HEK293 (cell line): ENCODE measurements around the gene BTNL9.

ENCODE experiments used
- MYNN ChIP-seq: fragments of 450-650 bp; formaldehyde crosslinking; IDR thresholded peaks from 2 replicates; pipeline ENCODE4 v1.5.1; 2016; ENCODE audit warnings: missing biosample characterization, missing genetic modification characterization, borderline replicate concordance
- SCRT1 ChIP-seq: fragments of 450-650 bp; formaldehyde crosslinking; IDR thresholded peaks from 2 replicates; pipeline ENCODE4 v1.5.1; 2016; ENCODE audit warnings: missing biosample characterization, missing genetic modification characterization, borderline replicate concordance
- ZNF175 ChIP-seq: fragments of 450-650 bp; formaldehyde crosslinking; IDR thresholded peaks from 2 replicates; pipeline ENCODE4 v1.5.1; 2016; ENCODE audit warnings: missing biosample characterization, missing genetic modification characterization
- ZNF248 ChIP-seq: fragments of 450-650 bp; formaldehyde crosslinking; IDR thresholded peaks from 2 replicates; pipeline ENCODE4 v1.5.1; 2017; ENCODE audit warnings: missing biosample characterization, missing genetic modification characterization
- ZNF37A ChIP-seq: fragments of 450-650 bp; IDR thresholded peaks from 2 replicates; pipeline ENCODE4 v1.5.1; 2018; ENCODE audit warnings: missing biosample characterization, missing genetic modification characterization
- ZNF416 ChIP-seq: fragments of 450-650 bp; formaldehyde crosslinking; IDR thresholded peaks from 2 replicates; pipeline ENCODE4 v1.5.1; 2016; ENCODE audit warnings: missing biosample characterization, missing genetic modification characterization
- ZNF530 ChIP-seq: fragments of 450-650 bp; formaldehyde crosslinking; IDR thresholded peaks from 2 replicates; pipeline ENCODE4 v1.5.1; 2016; ENCODE audit warnings: low read depth, missing biosample characterization, missing genetic modification characterization
- ZNF561 ChIP-seq: fragments of 450-650 bp; IDR thresholded peaks from 2 replicates; pipeline ENCODE4 v1.5.1; 2018; ENCODE audit warnings: missing biosample characterization, missing genetic modification characterization, borderline replicate concordance
- ZNF623 ChIP-seq: fragments of 450-650 bp; formaldehyde crosslinking; IDR thresholded peaks from 2 replicates; pipeline ENCODE4 v1.5.1; 2016; ENCODE audit warnings: missing biosample characterization, missing genetic modification characterization
- ZNF660 ChIP-seq: fragments of 450-650 bp; IDR thresholded peaks from 2 replicates; pipeline ENCODE4 v1.5.1; 2018; ENCODE audit warnings: missing biosample characterization, mild to moderate bottlenecking, missing genetic modification characterization
- ZNF707 ChIP-seq: fragments of 450-650 bp; formaldehyde crosslinking; IDR thresholded peaks from 2 replicates; pipeline ENCODE4 v1.5.1; 2016; ENCODE audit warnings: missing biosample characterization, missing genetic modification characterization
- TF ChIP-seq, protein P1 (sequence below): fragments of 450-650 bp; formaldehyde crosslinking; IDR thresholded peaks from 2 replicates; pipeline ENCODE4 v1.5.1; 2016; ENCODE audit warnings: missing biosample characterization, missing genetic modification characterization
- TF ChIP-seq, protein P2 (sequence below): fragments of 450-650 bp; formaldehyde crosslinking; IDR thresholded peaks from 2 replicates; pipeline ENCODE4 v1.5.1; 2016; ENCODE audit warnings: missing biosample characterization, missing genetic modification characterization
- TF ChIP-seq, protein P3 (sequence below): fragments of 450-650 bp; formaldehyde crosslinking; IDR thresholded peaks from 2 replicates; pipeline ENCODE4 v1.5.1; 2016; ENCODE audit warnings: missing biosample characterization, missing genetic modification characterization, low read depth

DNA sequence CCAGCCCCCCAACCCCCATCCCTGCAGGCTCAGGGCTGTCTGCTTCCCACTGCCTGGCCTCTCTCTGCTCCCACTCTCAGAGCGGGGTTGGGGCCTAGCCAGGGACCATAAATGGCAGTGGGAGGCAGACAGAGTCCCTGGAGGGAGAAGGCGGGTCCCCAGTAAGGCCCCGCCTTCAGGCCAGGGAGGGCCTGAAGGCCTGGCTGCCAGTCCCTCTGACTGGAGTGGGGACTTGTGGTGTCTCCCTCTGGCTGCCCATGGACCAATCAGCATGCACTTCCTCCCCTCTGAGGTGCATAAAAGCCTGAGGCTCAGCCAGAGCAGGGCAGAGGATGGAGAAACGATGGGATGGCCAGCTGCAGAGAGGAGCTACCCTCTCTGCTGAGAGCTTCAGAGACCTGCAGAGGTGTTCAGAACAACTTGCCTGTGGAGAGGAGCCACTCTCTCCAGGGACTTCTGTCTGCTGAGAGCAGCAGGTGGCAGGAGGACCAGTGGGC lies 2.7 kb upstream of the BTNL9 start:
- TF ChIP-seq SCRT1 (tag by site-specific recombination), result no peak
- TF ChIP-seq, protein P1, sequence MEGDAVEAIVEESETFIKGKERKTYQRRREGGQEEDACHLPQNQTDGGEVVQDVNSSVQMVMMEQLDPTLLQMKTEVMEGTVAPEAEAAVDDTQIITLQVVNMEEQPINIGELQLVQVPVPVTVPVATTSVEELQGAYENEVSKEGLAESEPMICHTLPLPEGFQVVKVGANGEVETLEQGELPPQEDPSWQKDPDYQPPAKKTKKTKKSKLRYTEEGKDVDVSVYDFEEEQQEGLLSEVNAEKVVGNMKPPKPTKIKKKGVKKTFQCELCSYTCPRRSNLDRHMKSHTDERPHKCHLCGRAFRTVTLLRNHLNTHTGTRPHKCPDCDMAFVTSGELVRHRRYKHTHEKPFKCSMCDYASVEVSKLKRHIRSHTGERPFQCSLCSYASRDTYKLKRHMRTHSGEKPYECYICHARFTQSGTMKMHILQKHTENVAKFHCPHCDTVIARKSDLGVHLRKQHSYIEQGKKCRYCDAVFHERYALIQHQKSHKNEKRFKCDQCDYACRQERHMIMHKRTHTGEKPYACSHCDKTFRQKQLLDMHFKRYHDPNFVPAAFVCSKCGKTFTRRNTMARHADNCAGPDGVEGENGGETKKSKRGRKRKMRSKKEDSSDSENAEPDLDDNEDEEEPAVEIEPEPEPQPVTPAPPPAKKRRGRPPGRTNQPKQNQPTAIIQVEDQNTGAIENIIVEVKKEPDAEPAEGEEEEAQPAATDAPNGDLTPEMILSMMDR, result no peak
- no peak for TF ChIP-seq ZNF623 (tag by site-specific recombination)
- TF ChIP-seq ZNF660 (tag by site-specific recombination), result no peak
- no peak for TF ChIP-seq ZNF561 (tag by site-specific recombination)
- TF ChIP-seq, protein P2, sequence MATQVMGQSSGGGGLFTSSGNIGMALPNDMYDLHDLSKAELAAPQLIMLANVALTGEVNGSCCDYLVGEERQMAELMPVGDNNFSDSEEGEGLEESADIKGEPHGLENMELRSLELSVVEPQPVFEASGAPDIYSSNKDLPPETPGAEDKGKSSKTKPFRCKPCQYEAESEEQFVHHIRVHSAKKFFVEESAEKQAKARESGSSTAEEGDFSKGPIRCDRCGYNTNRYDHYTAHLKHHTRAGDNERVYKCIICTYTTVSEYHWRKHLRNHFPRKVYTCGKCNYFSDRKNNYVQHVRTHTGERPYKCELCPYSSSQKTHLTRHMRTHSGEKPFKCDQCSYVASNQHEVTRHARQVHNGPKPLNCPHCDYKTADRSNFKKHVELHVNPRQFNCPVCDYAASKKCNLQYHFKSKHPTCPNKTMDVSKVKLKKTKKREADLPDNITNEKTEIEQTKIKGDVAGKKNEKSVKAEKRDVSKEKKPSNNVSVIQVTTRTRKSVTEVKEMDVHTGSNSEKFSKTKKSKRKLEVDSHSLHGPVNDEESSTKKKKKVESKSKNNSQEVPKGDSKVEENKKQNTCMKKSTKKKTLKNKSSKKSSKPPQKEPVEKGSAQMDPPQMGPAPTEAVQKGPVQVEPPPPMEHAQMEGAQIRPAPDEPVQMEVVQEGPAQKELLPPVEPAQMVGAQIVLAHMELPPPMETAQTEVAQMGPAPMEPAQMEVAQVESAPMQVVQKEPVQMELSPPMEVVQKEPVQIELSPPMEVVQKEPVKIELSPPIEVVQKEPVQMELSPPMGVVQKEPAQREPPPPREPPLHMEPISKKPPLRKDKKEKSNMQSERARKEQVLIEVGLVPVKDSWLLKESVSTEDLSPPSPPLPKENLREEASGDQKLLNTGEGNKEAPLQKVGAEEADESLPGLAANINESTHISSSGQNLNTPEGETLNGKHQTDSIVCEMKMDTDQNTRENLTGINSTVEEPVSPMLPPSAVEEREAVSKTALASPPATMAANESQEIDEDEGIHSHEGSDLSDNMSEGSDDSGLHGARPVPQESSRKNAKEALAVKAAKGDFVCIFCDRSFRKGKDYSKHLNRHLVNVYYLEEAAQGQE (tag by site-specific recombination), result no peak
- TF ChIP-seq, protein P3, sequence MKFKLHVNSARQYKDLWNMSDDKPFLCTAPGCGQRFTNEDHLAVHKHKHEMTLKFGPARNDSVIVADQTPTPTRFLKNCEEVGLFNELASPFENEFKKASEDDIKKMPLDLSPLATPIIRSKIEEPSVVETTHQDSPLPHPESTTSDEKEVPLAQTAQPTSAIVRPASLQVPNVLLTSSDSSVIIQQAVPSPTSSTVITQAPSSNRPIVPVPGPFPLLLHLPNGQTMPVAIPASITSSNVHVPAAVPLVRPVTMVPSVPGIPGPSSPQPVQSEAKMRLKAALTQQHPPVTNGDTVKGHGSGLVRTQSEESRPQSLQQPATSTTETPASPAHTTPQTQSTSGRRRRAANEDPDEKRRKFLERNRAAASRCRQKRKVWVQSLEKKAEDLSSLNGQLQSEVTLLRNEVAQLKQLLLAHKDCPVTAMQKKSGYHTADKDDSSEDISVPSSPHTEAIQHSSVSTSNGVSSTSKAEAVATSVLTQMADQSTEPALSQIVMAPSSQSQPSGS (tag by site-specific recombination), result no peak
- TF ChIP-seq ZNF248, result no peak
- no peak for TF ChIP-seq ZNF175 (tag by site-specific recombination)
- no peak for TF ChIP-seq MYNN (tag by site-specific recombination)
- no peak for TF ChIP-seq ZNF416 (tag by site-specific recombination)
- TF ChIP-seq ZNF37A (tag by site-specific recombination), result no peak
- no peak for TF ChIP-seq ZNF707 (tag by site-specific recombination)
- TF ChIP-seq ZNF530 (tag by site-specific recombination), result no peak
